GM12891 (cell line): ENCODE measurements around the gene MMP24OS.

Experiments
- DNase-seq: peaks from one replicate; pipeline ENCODE4 v3.0.0; 2011; ENCODE audit warnings: low spot score; ENCODE audit not compliant: insufficient read length
- FAIRE-seq: peaks from 2 replicates; lab custom pipeline; 2011; peaks lifted over from hg19 to GRCh38; lab: Jason Lieb, UNC
- PAX5 ChIP-seq: IDR thresholded peaks from 2 replicates; pipeline ENCODE4 v1.6.1; 2011; ENCODE audit warnings: low read length, moderate library complexity, mild to moderate bottlenecking; ENCODE audit not compliant: insufficient read depth, severe bottlenecking
- POLR2A ChIP-seq: IDR thresholded peaks from 2 replicates; pipeline ENCODE4 v1.6.1; 2011; ENCODE audit warnings: low read depth, low read length, control low read depth
- POLR2AphosphoS5 ChIP-seq: IDR thresholded peaks from 2 replicates; pipeline ENCODE4 v1.6.1; 2011; ENCODE audit warnings: low read depth, low read length, control low read depth
- POU2F2 ChIP-seq: IDR thresholded peaks from 2 replicates; pipeline ENCODE4 v1.6.1; 2011; ENCODE audit warnings: low read depth, mild to moderate bottlenecking, control low read depth, low read length, moderate library complexity
- SPI1 ChIP-seq: IDR thresholded peaks from 2 replicates; pipeline ENCODE4 v1.6.1; 2011; ENCODE audit warnings: low read depth, low read length, control low read depth
- TAF1 ChIP-seq: IDR thresholded peaks from 2 replicates; pipeline ENCODE4 v1.6.1; 2011; ENCODE audit warnings: low read depth, low read length, control low read depth

The MMP24OS gene

DNA sequence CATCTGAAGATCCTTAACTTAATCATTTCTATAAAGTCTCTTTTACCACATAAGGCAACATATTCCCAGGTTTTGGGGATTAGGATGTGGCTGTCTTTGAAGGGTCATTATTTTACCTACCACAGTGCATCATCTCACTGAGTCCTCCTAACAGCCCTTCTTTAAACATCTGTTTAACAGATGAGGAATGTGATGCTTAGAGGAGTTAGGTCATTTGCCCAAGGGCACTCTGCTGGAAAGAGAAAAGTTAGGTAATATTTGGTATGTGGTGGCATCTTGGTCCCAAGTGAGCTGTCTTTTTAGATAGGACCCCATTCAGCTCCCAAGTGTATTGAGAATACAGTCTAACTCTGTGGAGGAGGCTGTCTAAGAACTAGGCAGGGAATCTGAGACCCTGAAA, 40.4 kb downstream of the MMP24OS start:
- DNase-seq (no peak), FAIRE-seq (no peak)
- TF ChIP-seq SPI1: no peak
- no peak for TF ChIP-seq POU2F2

DNA sequence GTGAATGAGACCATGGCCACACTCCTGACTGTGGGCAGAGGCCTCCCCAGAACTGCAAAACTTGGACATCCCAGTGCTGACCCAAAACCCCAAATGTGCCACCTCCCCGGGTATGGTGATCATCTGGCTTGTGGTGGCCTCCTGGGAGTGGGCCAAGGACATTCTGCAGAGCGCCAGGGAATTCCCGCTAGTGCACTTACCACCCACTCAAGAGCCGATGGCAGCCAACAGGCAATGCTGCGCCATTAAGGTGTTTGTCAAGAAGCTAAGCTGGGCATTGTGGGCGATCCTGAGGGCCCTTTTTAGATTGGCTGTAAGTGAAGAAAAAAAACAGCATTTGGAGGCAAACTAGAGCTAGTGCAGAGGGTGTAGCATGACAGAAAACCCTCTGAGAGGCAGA, 42.0 kb downstream of the MMP24OS start:
- DNase-seq: no peak
- FAIRE-seq: no peak
- no peak for TF ChIP-seq POLR2AphosphoS5
- TF ChIP-seq SPI1: no peak

DNA sequence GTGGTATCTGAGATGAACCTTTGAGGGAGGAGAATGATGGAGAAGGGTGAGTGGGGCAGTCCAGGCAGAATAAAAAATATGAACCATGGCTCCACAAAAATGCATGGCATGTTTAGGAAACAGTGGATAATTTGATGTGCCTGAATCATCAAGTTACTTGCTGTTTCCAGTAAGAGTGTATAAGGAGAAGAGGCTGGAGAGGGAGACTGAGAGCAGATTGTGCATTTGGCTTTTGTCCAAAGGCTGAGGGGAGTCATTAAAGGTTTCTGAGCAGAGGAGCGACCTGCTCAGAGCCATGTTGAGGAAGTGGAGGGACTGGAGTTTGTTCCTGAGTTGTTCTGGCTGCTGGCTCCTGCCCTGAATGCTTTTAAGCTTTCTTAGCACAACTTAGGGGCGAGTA, 45.3 kb downstream of the MMP24OS start:
- TF ChIP-seq PAX5: no peak
- TF ChIP-seq POLR2AphosphoS5: no peak
- no peak for TF ChIP-seq POU2F2
- TF ChIP-seq TAF1: no peak
- no peak for TF ChIP-seq SPI1
- TF ChIP-seq POLR2A: no peak
- DNase-seq (no peak), FAIRE-seq (no peak)

DNA sequence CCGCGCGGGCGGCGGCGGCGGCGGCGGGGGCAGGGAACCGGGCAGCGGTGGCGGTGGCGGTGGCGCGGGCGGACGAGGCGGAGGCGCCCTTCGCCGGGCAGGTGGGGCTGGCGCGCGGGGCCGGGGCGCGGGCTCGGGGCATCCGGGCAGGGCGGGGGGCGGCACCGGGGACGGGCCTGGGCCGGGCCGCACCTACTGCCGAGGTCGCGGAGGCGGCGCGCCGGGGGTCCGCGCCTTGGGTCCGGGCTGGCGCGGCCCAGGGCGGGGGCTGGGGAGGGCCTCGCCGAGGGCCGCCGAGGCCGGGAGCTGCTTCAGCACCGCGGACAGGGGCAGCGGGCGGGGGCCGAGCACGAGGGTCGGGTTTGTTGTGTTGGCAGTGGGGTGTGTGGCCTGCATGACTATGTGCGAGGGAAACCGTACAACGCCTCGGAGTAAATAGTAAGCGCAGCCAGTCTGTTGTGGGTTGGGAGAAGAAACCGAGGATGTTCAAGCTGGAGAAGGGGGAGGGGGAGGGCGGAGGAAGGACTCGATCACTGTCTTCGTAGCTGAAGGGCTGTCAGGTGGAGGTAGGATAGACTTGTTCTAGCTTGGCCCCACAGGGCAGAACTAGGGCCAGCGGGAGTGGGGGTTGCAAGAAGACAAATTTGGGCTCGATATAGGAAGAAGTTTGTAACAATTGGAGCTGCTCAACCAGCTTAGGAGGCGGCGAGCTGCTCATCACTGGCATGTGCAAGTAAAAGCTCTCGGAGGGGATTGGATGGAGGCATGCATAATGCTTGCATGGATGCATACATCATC, 50.8 kb downstream of the MMP24OS start:
- peak; percentile 42 for DNase-seq
- no peak for FAIRE-seq
- no peak for TF ChIP-seq POLR2A
- no peak for TF ChIP-seq POU2F2
- TF ChIP-seq POLR2AphosphoS5: no peak
- no peak for TF ChIP-seq SPI1
- TF ChIP-seq PAX5: no peak
- TF ChIP-seq TAF1: no peak
